ENCODE data around the gene F12. TPM values are rescaled to one million over a fixed set of nuclear protein-coding genes. Genes with fewer than 3 reads are reported as not detected.

F12 gene
- polyA plus RNA-seq, 3 donors: 1.4 to 5.5 (median 1.5) TPM

DNA sequence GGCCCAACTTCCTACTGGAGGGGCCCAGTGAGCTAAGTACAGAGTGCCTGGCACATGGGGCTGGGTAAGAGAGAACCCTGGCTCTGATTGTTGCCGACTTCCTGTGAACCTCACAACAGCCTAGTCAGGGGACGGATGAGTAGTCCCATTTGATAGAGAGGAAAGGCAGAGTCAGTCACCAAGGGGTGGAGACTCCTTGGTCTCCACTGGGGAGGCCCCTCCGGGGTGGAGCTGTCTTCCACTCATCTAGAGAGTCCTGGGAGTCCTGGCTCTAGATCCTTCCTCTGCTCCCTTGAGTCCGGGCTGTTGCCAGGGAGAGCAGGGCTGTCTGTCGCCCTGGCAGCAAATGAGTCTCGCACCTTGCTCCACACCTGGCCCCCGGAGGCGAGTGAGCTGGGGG lies 25.1 kb upstream of the F12 start:
- Mint-ChIP-seq H3K36me3 (peaks cover 76 to 96% of the 10 kb centered on the region in 2 donors), H3K4me1 (peaks cover 35% of the 10 kb centered on the region), H3K27me3 (ENCODE audit: low read depth in 3 of 3) (peaks cover 0 to 1% (median 0%) of the 10 kb centered on the region in 3 donors), H3K27ac (peak overlapping the region in 4 of 7 donors; percentile 35 to 60 (median 43)), H3K4me3 (no peak overlapping the region), H3K9me3 (no peaks in the 10 kb centered on the region)
- Histone ChIP-seq H3K4me3 (replicated peaks in 1 of 3; ENCODE audit: low read depth in 2 of 3, low read length in 3 of 3) (no peak overlapping the region), H3K27ac (ENCODE audit: low read depth in 1 of 2, low read length in 2 of 2) (peak overlapping the region in 1 of 2 donors; percentile 23), H2AFZ (ENCODE audit: insufficient read depth, low read depth, low read length, poor library complexity, severe bottlenecking) (no peak overlapping the region), H3K9ac (ENCODE audit: insufficient read depth, low read length, poor library complexity, severe bottlenecking) (no peak overlapping the region), H4K20me1 (ENCODE audit: insufficient read depth, low read length) (peaks cover 100% of the 10 kb centered on the region), H3K4me1 (ENCODE audit: control insufficient read depth in 1 of 2, insufficient read depth in 2 of 2, low read length in 2 of 2) (peaks cover 37 to 43% of the 10 kb centered on the region in 2 donors), H3K36me3 (replicated peaks in 1 of 2; ENCODE audit: control insufficient read depth in 1 of 2, insufficient read depth in 2 of 2, low read length in 2 of 2) (peaks cover 80 to 96% of the 10 kb centered on the region in 2 donors), H3K4me2 (replicated peaks; ENCODE audit: extremely low read depth, low read length, poor library complexity, severe bottlenecking) (no peak overlapping the region), H3K27me3 (ENCODE audit: control insufficient read depth in 2 of 2, insufficient read depth in 2 of 2, low read length in 2 of 2) (no peaks in the 10 kb centered on the region), H3K79me2 (ENCODE audit: insufficient read depth, low read length) (peaks cover 67% of the 10 kb centered on the region), H3K9me3 (replicated peaks in 1 of 2; ENCODE audit: control insufficient read depth in 1 of 2, insufficient read depth in 1 of 2, low read length in 2 of 2) (no peaks in the 10 kb centered on the region)
- no peak for DNase-seq
- WGBS (ENCODE audit: insufficient coverage): 100% methylated on average over 7 of the region's 8 CpGs
- intact Hi-C loops (cut with micrococcal nuclease): no loop called here
- TF ChIP-seq CTCF (IDR thresholded peaks at IDR 0.05): no peak

GRCh38 chr5:177433658-177434217 lies 24.4 kb upstream of the F12 start:
- Mint-ChIP-seq H3K9me3 (no peaks in the 10 kb centered on the region), H3K4me1 (peaks cover 42% of the 10 kb centered on the region), H3K27ac (no peak overlapping the region), H3K27me3 (ENCODE audit: low read depth in 3 of 3) (peaks cover 0 to 1% (median 0%) of the 10 kb centered on the region in 3 donors), H3K4me3 (no peak overlapping the region), H3K36me3 (peaks cover 74 to 93% of the 10 kb centered on the region in 2 donors)
- no peak for DNase-seq
- Histone ChIP-seq H3K27ac (ENCODE audit: low read depth in 1 of 2, low read length in 2 of 2) (peak overlapping the region in 1 of 2 donors; percentile 23), H3K9ac (ENCODE audit: insufficient read depth, low read length, poor library complexity, severe bottlenecking) (no peak overlapping the region), H3K27me3 (ENCODE audit: control insufficient read depth in 2 of 2, insufficient read depth in 2 of 2, low read length in 2 of 2) (no peaks in the 10 kb centered on the region), H3K36me3 (replicated peaks in 1 of 2; ENCODE audit: control insufficient read depth in 1 of 2, insufficient read depth in 2 of 2, low read length in 2 of 2) (peaks cover 79 to 89% of the 10 kb centered on the region in 2 donors), H2AFZ (ENCODE audit: insufficient read depth, low read depth, low read length, poor library complexity, severe bottlenecking) (no peak overlapping the region), H3K4me2 (replicated peaks; ENCODE audit: extremely low read depth, low read length, poor library complexity, severe bottlenecking) (no peak overlapping the region), H3K4me3 (replicated peaks in 1 of 3; ENCODE audit: low read depth in 2 of 3, low read length in 3 of 3) (no peak overlapping the region), H3K79me2 (ENCODE audit: insufficient read depth, low read length) (peaks cover 70% of the 10 kb centered on the region), H3K9me3 (replicated peaks in 1 of 2; ENCODE audit: control insufficient read depth in 1 of 2, insufficient read depth in 1 of 2, low read length in 2 of 2) (no peaks in the 10 kb centered on the region), H3K4me1 (ENCODE audit: control insufficient read depth in 1 of 2, insufficient read depth in 2 of 2, low read length in 2 of 2) (peaks cover 43 to 48% of the 10 kb centered on the region in 2 donors), H4K20me1 (ENCODE audit: insufficient read depth, low read length) (peaks cover 93% of the 10 kb centered on the region)
- 97% methylated on average over 24 of the region's 29 CpGs for WGBS (ENCODE audit: insufficient coverage)
- intact Hi-C loops (cut with micrococcal nuclease): no loop called here
- no peak for TF ChIP-seq CTCF (IDR thresholded peaks at IDR 0.05)
